Stimulated activated CD4-positive, alpha-beta T cell treated with anti-CD3 and anti-CD28 coated beads, Interleukin-2, amount 100 ng/mL, for 24 hours (primary cell): Measurements from ENCODE around the gene TMEM109.

ENCODE experiments used
- DNase-seq, 2 donors: peaks; one replicate each; pipeline ENCODE4 v3.0.0-alpha.2; 2020

Gene TMEM109

GRCh38 chr11:60910281-60910687, 3.7 kb upstream of the TMEM109 start:
- no peak for DNase-seq

GRCh38 chr11:60910711-60911380, 3.1 kb upstream of the TMEM109 start:
- no peak for DNase-seq

- DNase-seq: no peak
Observed at GRCh38 chr11:60912223-60912850, 1.6 kb upstream of the TMEM109 start.

GRCh38 chr11:60912851-60913528, 968 bp upstream of the TMEM109 start:
- DNase-seq: no peak

GRCh38 chr11:60914633-60915247, 782 bp downstream of the TMEM109 start:
- peak in 1 of 2 donors; percentile 49 for DNase-seq

- peak; percentile 72 to 74 for DNase-seq
Observed at GRCh38 chr11:60915248-60915914, 1.4 kb downstream of the TMEM109 start.

GRCh38 chr11:60916669-60917206, 2.8 kb downstream of the TMEM109 start:
- DNase-seq: no peak

- DNase-seq: no peak
Observed at GRCh38 chr11:60917267-60917666, 3.3 kb downstream of the TMEM109 start.

GRCh38 chr11:60918251-60918938, 4.4 kb downstream of the TMEM109 start:
- no peak for DNase-seq

- DNase-seq: no peak
Observed at GRCh38 chr11:60918939-60919265, 4.9 kb downstream of the TMEM109 start.

- DNase-seq: no peak
Observed at GRCh38 chr11:60919320-60919719, 5.4 kb downstream of the TMEM109 start.

GRCh38 chr11:60919956-60920355, 6.0 kb downstream of the TMEM109 start:
- DNase-seq: no peak

GRCh38 chr11:60921259-60921658, 7.3 kb downstream of the TMEM109 start:
- DNase-seq: no peak

- DNase-seq: no peak
Observed at GRCh38 chr11:60921777-60922335, 7.9 kb downstream of the TMEM109 start.

GRCh38 chr11:60922906-60923305, 8.9 kb downstream of the TMEM109 start:
- no peak for DNase-seq

- DNase-seq: no peak
Observed at GRCh38 chr11:60923326-60923725, 9.4 kb downstream of the TMEM109 start.

GRCh38 chr11:60923800-60924109, 9.8 kb downstream of the TMEM109 start:
- DNase-seq: no peak

GRCh38 chr11:60924110-60924905, 10.3 kb downstream of the TMEM109 start, which contains the start of gene TMEM132A:
Gene TMEM132A, plus strand, starts transcription at chr11:60924460. Its CDS starts 174 bp downstream, at chr11:60924634.
- peak in 1 of 2 donors; percentile 39 for DNase-seq

- DNase-seq: peak in 1 of 2 donors; percentile 17
Observed at GRCh38 chr11:60924906-60925853, 11.2 kb downstream of the TMEM109 start.

GRCh38 chr11:60925868-60926267, 11.9 kb downstream of the TMEM109 start:
- no peak for DNase-seq
